ENCODE data around the gene TMEM63C. TPM values are rescaled to one million over a fixed set of nuclear protein-coding genes. Genes with fewer than 3 reads are reported as not detected.
A peak's percentile ranks its signal among the peaks of the same experiment; 100 is the strongest.

The TMEM63C gene
- total and polyA plus RNA-seq, 2 donors (not counting 1 experiment from before 2014, with no cell fraction given): 0.63 to 3.2 TPM

- no peaks in the 10 kb centered on the region for H4K20me1 ChIP-seq (ENCODE audit: control insufficient read depth, insufficient read depth, low read length, poor library complexity, severe bottlenecking)
- H3K4me1 ChIP-seq (ENCODE audit: control insufficient read depth in 2 of 2, insufficient read depth in 2 of 2, low read length in 2 of 2): peaks cover 5 to 7% of the 10 kb centered on the region in 2 donors
- no peaks in the 10 kb centered on the region for H3K79me2 ChIP-seq (ENCODE audit: control insufficient read depth, insufficient read depth, low read length)
- 89% methylated on average over 5 of the region's 5 CpGs for WGBS (ENCODE audit: insufficient coverage)
- no peaks in the 10 kb centered on the region for H3K36me3 ChIP-seq (replicated peaks in 1 of 2; ENCODE audit: control extremely low read depth in 1 of 2, control insufficient read depth in 1 of 2, extremely low read depth in 1 of 2, insufficient read depth in 2 of 2, low read length in 1 of 2)
- H3K4me3 Mint-ChIP-seq: no peak overlapping the region
- H3K9me3 Mint-ChIP-seq (ENCODE audit: insufficient read depth): no peaks in the 10 kb centered on the region
- ATAC-seq (ENCODE audit: low read depth): no peak
- H3K9me3 ChIP-seq (ENCODE audit: control extremely low read depth in 1 of 3, control insufficient read depth in 2 of 3, insufficient read depth in 1 of 3, low read length in 2 of 3): peaks cover 0 to 12% (median 0%) of the 10 kb centered on the region in 3 donors
- no peak overlapping the region for H3K9ac ChIP-seq (ENCODE audit: low read length)
- CTCF ChIA-PET: interaction anchor here (3.5 to 26.3 kb wide), 2 partner anchors 8 to 29 kb away, joined by 25 to 757 read pairs; partner anchors contain the start of gene CIPC
- no peak overlapping the region for H2AFZ ChIP-seq (ENCODE audit: insufficient read depth, low read depth, low read length, poor library complexity, severe bottlenecking)
- TF ChIP-seq EZH2 (IDR thresholded peaks at IDR 0.05; ENCODE audit: borderline replicate concordance, insufficient read depth, low read depth, low read length, poor library complexity, severe bottlenecking): no peak
- TF ChIP-seq CTCF (IDR thresholded peaks at IDR 0.05): no peak
- H3K27ac Mint-ChIP-seq: no peak overlapping the region
- intact Hi-C loops (cut with micrococcal nuclease): no loop called here
- POLR2A ChIA-PET: no interaction called here
- no peak for DNase-seq
- peaks cover 74% of the 10 kb centered on the region for H3K27me3 Mint-ChIP-seq
- no peak overlapping the region for H3K4me3 ChIP-seq (ENCODE audit: control extremely low read depth in 1 of 5, extremely low read depth in 1 of 5, insufficient read depth in 1 of 5, low read depth in 2 of 5, low read length in 4 of 5)
- H3K27ac ChIP-seq (ENCODE audit: low read length in 2 of 2): no peak overlapping the region
- peaks cover 2% of the 10 kb centered on the region for H3K4me1 Mint-ChIP-seq
- peaks cover 0 to 75% (median 40%) of the 10 kb centered on the region in 4 experiments for H3K27me3 ChIP-seq (replicated peaks in 1 of 4; ENCODE audit: control extremely low read depth in 1 of 4, control insufficient read depth in 3 of 4, insufficient read depth in 4 of 4, low read length in 3 of 4)
- H3K4me2 ChIP-seq (replicated peaks; ENCODE audit: low read depth, low read length, poor library complexity, severe bottlenecking): no peak overlapping the region
These were observed 49.6 kb upstream of the TMEM63C start for GRCh38 chr14:77131871-77132486.

GRCh38 chr14:77133720-77134338 is 47.8 kb upstream of the TMEM63C start:
- Histone ChIP-seq H3K4me3 (ENCODE audit: control extremely low read depth in 1 of 5, extremely low read depth in 1 of 5, insufficient read depth in 1 of 5, low read depth in 2 of 5, low read length in 4 of 5) (no peak overlapping the region), H4K20me1 (ENCODE audit: control insufficient read depth, insufficient read depth, low read length, poor library complexity, severe bottlenecking) (no peaks in the 10 kb centered on the region), H3K4me2 (replicated peaks; ENCODE audit: low read depth, low read length, poor library complexity, severe bottlenecking) (no peak overlapping the region), H3K27ac (ENCODE audit: low read length in 2 of 2) (no peak overlapping the region), H3K9ac (ENCODE audit: low read length) (no peak overlapping the region), H2AFZ (ENCODE audit: insufficient read depth, low read depth, low read length, poor library complexity, severe bottlenecking) (no peak overlapping the region), H3K27me3 (replicated peaks in 1 of 4; ENCODE audit: control extremely low read depth in 1 of 4, control insufficient read depth in 3 of 4, insufficient read depth in 4 of 4, low read length in 3 of 4) (peaks cover 0 to 86% (median 56%) of the 10 kb centered on the region in 4 experiments), H3K79me2 (ENCODE audit: control insufficient read depth, insufficient read depth, low read length) (no peaks in the 10 kb centered on the region), H3K9me3 (ENCODE audit: control extremely low read depth in 1 of 3, control insufficient read depth in 2 of 3, insufficient read depth in 1 of 3, low read length in 2 of 3) (peaks cover 0 to 12% (median 0%) of the 10 kb centered on the region in 3 donors), H3K36me3 (replicated peaks in 1 of 2; ENCODE audit: control extremely low read depth in 1 of 2, control insufficient read depth in 1 of 2, extremely low read depth in 1 of 2, insufficient read depth in 2 of 2, low read length in 1 of 2) (no peaks in the 10 kb centered on the region), H3K4me1 (ENCODE audit: control insufficient read depth in 2 of 2, insufficient read depth in 2 of 2, low read length in 2 of 2) (peaks cover 7 to 9% of the 10 kb centered on the region in 2 donors)
- Mint-ChIP-seq H3K9me3 (ENCODE audit: insufficient read depth) (no peaks in the 10 kb centered on the region), H3K4me3 (no peak overlapping the region), H3K4me1 (peaks cover 5% of the 10 kb centered on the region), H3K27ac (no peak overlapping the region), H3K27me3 (peaks cover 85% of the 10 kb centered on the region)
- no peak for TF ChIP-seq EZH2 (IDR thresholded peaks at IDR 0.05; ENCODE audit: borderline replicate concordance, insufficient read depth, low read depth, low read length, poor library complexity, severe bottlenecking)
- no peak for TF ChIP-seq CTCF (IDR thresholded peaks at IDR 0.05)
- CTCF ChIA-PET: interaction anchor here (0.7 to 26.3 kb wide), 14 partner anchors 9 to 261 kb away, joined by 3 to 757 read pairs (median 4); partner anchors contain the start of genes CIPC and GSTZ1
- DNase-seq (peak; percentile 82), ATAC-seq (ENCODE audit: low read depth) (peak; percentile 93)
- WGBS (ENCODE audit: insufficient coverage): 12% methylated on average over 22 of the region's 22 CpGs
- POLR2A ChIA-PET: interaction anchor here (0.6 to 1.0 kb wide), 2 partner anchors 10 to 229 kb away, joined by 3 to 4 read pairs; no protein-coding TSS in a partner anchor
- intact Hi-C loops (cut with micrococcal nuclease): no loop called here
